Prostate gland (tissue), 2 donors: ENCODE results near the gene PRDM16. TPM values are rescaled to one million over a fixed set of nuclear protein-coding genes. Genes with fewer than 3 reads are reported as not detected.

Experiments used
- DNase-seq: peaks from one replicate; pipeline ENCODE4 v3.0.0-alpha.2; 2019; ENCODE audit warnings: low spot score
- H3K27ac ChIP-seq, 2 donors: fragments of 200-600 bp; sonication (generic); 2 replicates each; pipeline ENCODE4 v1.5.1; 2017 to 2019
- H3K27me3 ChIP-seq: fragments of 200-600 bp; sonication (generic); replicated peaks from 2 replicates; pipeline ENCODE4 v1.5.1; 2019; ENCODE audit not compliant: insufficient read depth
- H3K36me3 ChIP-seq, 2 donors: fragments of 200-600 bp; sonication (generic); 1 replicate in 1 of 2; 2 replicates in 1 of 2; pipeline versions ENCODE4 v1.5.1 to v1.8.1; 2017 to 2019
- H3K4me1 ChIP-seq: fragments of 200-600 bp; sonication (generic); replicated peaks from 2 replicates; pipeline ENCODE4 v1.5.1; 2019
- H3K4me3 ChIP-seq, 2 donors: fragments of 200-600 bp; sonication (generic); 2 replicates each; pipeline ENCODE4 v1.5.1; 2017 to 2019
- H3K9me3 ChIP-seq: fragments of 200-600 bp; sonication (generic); 2 replicates; pipeline ENCODE4 v1.5.1; 2017
- CTCF ChIP-seq, 4 experiments: fragments of 200-600 bp in 2 of 4; fragments of 450-650 bp in 2 of 4; sonication (generic) in 2 of 4; IDR thresholded peaks; 1 replicate in 3 of 4; 2 replicates in 1 of 4; pipeline ENCODE4 v1.5.1; 2016 to 2019; ENCODE audit warnings: antibody characterized with exemption in 4 of 4, mild to moderate bottlenecking in 2 of 4, moderate library complexity in 2 of 4
- POLR2A ChIP-seq: fragments of 450-650 bp; IDR thresholded peaks from one replicate; pipeline ENCODE4 v1.6.1; 2016; ENCODE audit warnings: antibody characterized with exemption, mild to moderate bottlenecking
- POLR2AphosphoS5 ChIP-seq: sonication (generic); formaldehyde crosslinking; IDR thresholded peaks from one replicate; pipeline ENCODE4 v1.6.1; 2017; ENCODE audit warnings: antibody characterized with exemption
- WGBS: methylation state at CpG from one replicate; pipeline ENCODE4 v1.1.5; 2018; 5-methylcytosine and 5-hydroxymethylcytosine counted together
- intact Hi-C: fragments of 100-400 bp; cut with DNase I; formaldehyde crosslinking; loops from one replicate; pipeline ENCODE4 v1.14.2; 2022
- total RNA-seq, 2 donors: library from RNA; depleted of rRNA; stranded (reverse); fragments of >200 nt; gene quantifications; one replicate each; pipeline ENCODE4 v1.1.0, GENCODE V29; 2016

The PRDM16 gene
- total RNA-seq, 2 donors from 2014 or later, result 0.23 to 6.5 TPM

GRCh38 chr1:3290438-3290837 lies 221.4 kb downstream of the PRDM16 start:
- H3K27ac ChIP-seq, result no peak overlapping the region
- no peak for TF ChIP-seq POLR2A
- intact Hi-C loops, result no loop called here
- no peaks in the 10 kb centered on the region for H3K9me3 ChIP-seq
- no peaks in the 10 kb centered on the region for H3K4me1 ChIP-seq
- DNase-seq, result no peak
- no peaks in the 10 kb centered on the region for H3K36me3 ChIP-seq
- H3K27me3 ChIP-seq, result peaks cover 18% of the 10 kb centered on the region
- 95% methylated on average over 17 of the region's 17 CpGs for WGBS
- no peak overlapping the region for H3K4me3 ChIP-seq

GRCh38 chr1:3290915-3291314 lies 221.9 kb downstream of the PRDM16 start:
- Histone ChIP-seq H3K27ac (no peak overlapping the region), H3K36me3 (no peaks in the 10 kb centered on the region), H3K9me3 (no peaks in the 10 kb centered on the region), H3K4me3 (no peak overlapping the region), H3K4me1 (no peaks in the 10 kb centered on the region), H3K27me3 (peaks cover 21% of the 10 kb centered on the region)
- no peak for DNase-seq
- 84% methylated on average over 15 of the region's 15 CpGs for WGBS
- TF ChIP-seq CTCF (IDR thresholded peaks at IDR 0.05) (no peak), POLR2A (no peak), POLR2AphosphoS5 (no peak)
- intact Hi-C loops, result no loop called here

GRCh38 chr1:3292051-3292722 lies 223.2 kb downstream of the PRDM16 start:
- Histone ChIP-seq H3K9me3 (no peaks in the 10 kb centered on the region), H3K27me3 (peaks cover 18% of the 10 kb centered on the region), H3K4me3 (no peak overlapping the region), H3K27ac (no peak overlapping the region), H3K4me1 (no peaks in the 10 kb centered on the region), H3K36me3 (no peaks in the 10 kb centered on the region)
- no peak for DNase-seq
- WGBS, result 66% methylated on average over 33 of the region's 33 CpGs
- TF ChIP-seq POLR2A (no peak), POLR2AphosphoS5 (no peak), CTCF (IDR thresholded peaks at IDR 0.05) (no peak)
- intact Hi-C loops, result no loop called here

- no peak for DNase-seq
- Histone ChIP-seq H3K4me1 (no peaks in the 10 kb centered on the region), H3K9me3 (no peaks in the 10 kb centered on the region), H3K27me3 (peaks cover 18% of the 10 kb centered on the region), H3K4me3 (no peak overlapping the region), H3K36me3 (no peaks in the 10 kb centered on the region), H3K27ac (no peak overlapping the region)
- intact Hi-C loops, result no loop called here
- 69% methylated on average over 26 of the region's 26 CpGs for WGBS
- TF ChIP-seq POLR2A, result no peak
- no peak for TF ChIP-seq CTCF (IDR thresholded peaks at IDR 0.05)
- TF ChIP-seq POLR2AphosphoS5, result no peak
These were observed 224.0 kb downstream of the PRDM16 start for GRCh38 chr1:3292868-3293562.

- 50% methylated on average over 23 of the region's 23 CpGs for WGBS
- Histone ChIP-seq H3K4me1 (no peaks in the 10 kb centered on the region), H3K9me3 (no peaks in the 10 kb centered on the region), H3K36me3 (no peaks in the 10 kb centered on the region), H3K27me3 (peaks cover 18% of the 10 kb centered on the region), H3K4me3 (no peak overlapping the region), H3K27ac (no peak overlapping the region)
- intact Hi-C loops, result no loop called here
- DNase-seq, result no peak
- TF ChIP-seq POLR2AphosphoS5, result no peak
- no peak for TF ChIP-seq POLR2A
- TF ChIP-seq CTCF (IDR thresholded peaks at IDR 0.05), result no peak
These were observed 224.6 kb downstream of the PRDM16 start for GRCh38 chr1:3293563-3294080.
